Esophagus squamous epithelium (tissue), 5 donors: ENCODE measurements around the gene MTHFSD. TPM values are rescaled to one million over a fixed set of nuclear protein-coding genes. Genes with fewer than 3 reads are reported as not detected.

ENCODE experiments used
- DNase-seq: peaks from one replicate; lab custom pipeline; 2025; lab: John Stamatoyannopoulos, UW
- H3K27ac ChIP-seq, 4 donors: fragments of 200-600 bp; sonication (generic); one replicate each; pipeline ENCODE4 v1.5.1; 2016 to 2019; ENCODE audit warnings: mild to moderate bottlenecking in 1 of 4
- H3K27me3 ChIP-seq, 4 donors: fragments of 200-600 bp; sonication (generic); 1 replicate in 3 of 4; 2 replicates in 1 of 4; pipeline versions ENCODE4 v1.5.1 to v1.6.0; 2017 to 2021; ENCODE audit warnings: antibody characterized with exemption in 1 of 4
- H3K36me3 ChIP-seq, 3 donors: fragments of 200-600 bp; sonication (generic); one replicate each; pipeline ENCODE4 v1.5.1; 2016 to 2019
- H3K4me1 ChIP-seq, 3 donors: fragments of 200-600 bp; sonication (generic); one replicate each; pipeline ENCODE4 v1.5.1; 2017 to 2019
- H3K4me3 ChIP-seq, 4 donors: fragments of 200-600 bp; sonication (generic); 1 replicate in 3 of 4; 2 replicates in 1 of 4; pipeline ENCODE4 v1.5.1; 2016 to 2019; ENCODE audit warnings: mild to moderate bottlenecking in 2 of 4, moderate library complexity in 1 of 4
- H3K9me3 ChIP-seq, 3 donors: fragments of 200-600 bp; sonication (generic); one replicate each; pipeline ENCODE4 v1.5.1; 2016 to 2019
- CTCF ChIP-seq, 6 experiments: fragments of 450-650 bp in 4 of 6; fragments of 200-600 bp in 2 of 6; sonication (generic) in 2 of 6; IDR thresholded peaks; one replicate each; pipeline ENCODE4 v1.5.1; 2016 to 2019; ENCODE audit warnings: antibody characterized with exemption in 6 of 6, mild to moderate bottlenecking in 4 of 6, moderate library complexity in 4 of 6
- POLR2A ChIP-seq, 4 donors: fragments of 450-650 bp; IDR thresholded peaks; one replicate each; pipeline ENCODE4 v1.6.1; 2017; ENCODE audit warnings: antibody characterized with exemption in 4 of 4, mild to moderate bottlenecking in 4 of 4, moderate library complexity in 3 of 4
- WGBS, 2 donors: methylation state at CpG; one replicate each; pipeline ENCODE4 v1.1.5; 2018; 5-methylcytosine and 5-hydroxymethylcytosine counted together
- intact Hi-C: fragments of 100-400 bp; cut with DNase I; formaldehyde crosslinking; loops from one replicate; pipeline ENCODE4 v1.15.0; 2022
- total RNA-seq, 4 donors: library from RNA; depleted of rRNA; stranded (reverse); fragments of >200 nt; gene quantifications; one replicate each; pipeline ENCODE4 v1.1.0, GENCODE V29; 2016
- donor health status: DM: yes; HTN: yes; CAD: no.

The MTHFSD gene
- total RNA-seq, 4 donors from 2014 or later, result 10.7 to 17.7 (median 14.8) TPM

DNA sequence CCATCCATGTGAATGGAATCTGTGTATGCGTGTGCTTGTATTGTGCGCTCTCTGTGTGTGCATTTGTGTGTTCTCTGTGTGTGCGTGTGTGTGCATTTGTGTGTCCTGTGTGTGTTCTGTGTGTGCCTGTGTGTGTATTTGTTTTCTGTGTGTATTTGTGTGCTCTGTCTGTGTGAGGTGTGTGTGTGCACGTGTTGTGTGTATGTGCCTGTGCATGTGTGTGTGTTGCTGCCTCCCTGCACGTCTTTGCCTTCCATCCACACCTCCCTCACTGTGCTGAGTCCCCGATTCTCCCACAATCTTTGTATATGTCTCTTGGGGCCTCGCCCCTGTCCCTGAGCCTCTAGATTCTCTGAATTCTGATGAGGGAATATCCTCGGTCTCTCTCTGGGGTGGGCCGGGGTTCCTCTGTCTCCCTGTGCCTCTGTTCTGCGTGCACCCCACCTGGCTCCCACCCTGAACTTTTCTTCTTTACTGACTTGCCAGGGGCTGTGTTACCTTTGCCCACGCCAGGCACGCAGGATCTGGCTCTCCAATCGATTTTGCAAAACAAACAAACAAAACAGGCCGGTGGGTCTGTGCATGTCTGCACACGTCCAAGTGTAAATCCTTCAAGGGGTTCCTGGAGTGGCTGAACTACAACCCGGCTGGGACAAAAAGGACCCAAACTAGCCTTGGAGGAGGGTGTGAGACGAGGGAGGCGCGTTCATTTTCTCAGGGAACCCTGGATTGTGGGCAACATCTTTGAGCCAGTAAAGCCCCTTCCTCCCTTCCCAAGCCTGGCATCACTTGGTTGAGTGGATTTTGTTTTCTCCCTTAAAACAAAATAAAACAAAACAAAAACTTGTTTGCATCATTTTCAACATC, 52.8 kb downstream of the MTHFSD start:
- intact Hi-C loops, result no loop called here
- no peak for DNase-seq

GRCh38 chr16:86500708-86501510, 54.1 kb downstream of the MTHFSD start:
- Histone ChIP-seq H3K4me3 (peak overlapping the region in 1 of 4 donors; percentile 63), H3K27ac (peak overlapping the region; percentile 60 to 95 (median 92)), H3K36me3 (no peaks in the 10 kb centered on the region), H3K4me1 (peaks cover 4 to 52% (median 10%) of the 10 kb centered on the region in 3 donors), H3K27me3 (peaks cover 18 to 100% (median 31%) of the 10 kb centered on the region in 4 donors), H3K9me3 (no peaks in the 10 kb centered on the region)
- no peak for TF ChIP-seq POLR2A (IDR thresholded peaks at IDR 0.05)
- no peak for TF ChIP-seq CTCF (IDR thresholded peaks at IDR 0.05)
- intact Hi-C loops, result no loop called here
- no peak for DNase-seq
- 19 to 26% methylated on average over 3 to 11 of the region's 13 CpGs for WGBS, 2 donors

More for the DNA sequence above, 52.8 kb downstream of the MTHFSD start:
- TF ChIP-seq CTCF (IDR thresholded peaks at IDR 0.05) (no peak), POLR2A (IDR thresholded peaks at IDR 0.05) (no peak)
- H3K36me3 ChIP-seq, result no peaks in the 10 kb centered on the region
- 16 to 17% methylated on average over 13 to 19 of the region's 19 CpGs for WGBS, 2 donors
- peaks cover 4 to 61% (median 4%) of the 10 kb centered on the region in 3 donors for H3K4me1 ChIP-seq
- H3K4me3 ChIP-seq, result peak overlapping the region in 3 of 4 donors; percentile 1 to 64 (median 45)
- H3K9me3 ChIP-seq, result no peaks in the 10 kb centered on the region
- H3K27me3 ChIP-seq, result peaks cover 12 to 100% (median 32%) of the 10 kb centered on the region in 4 donors
- peak overlapping the region; percentile 60 to 95 (median 92) for H3K27ac ChIP-seq

DNA sequence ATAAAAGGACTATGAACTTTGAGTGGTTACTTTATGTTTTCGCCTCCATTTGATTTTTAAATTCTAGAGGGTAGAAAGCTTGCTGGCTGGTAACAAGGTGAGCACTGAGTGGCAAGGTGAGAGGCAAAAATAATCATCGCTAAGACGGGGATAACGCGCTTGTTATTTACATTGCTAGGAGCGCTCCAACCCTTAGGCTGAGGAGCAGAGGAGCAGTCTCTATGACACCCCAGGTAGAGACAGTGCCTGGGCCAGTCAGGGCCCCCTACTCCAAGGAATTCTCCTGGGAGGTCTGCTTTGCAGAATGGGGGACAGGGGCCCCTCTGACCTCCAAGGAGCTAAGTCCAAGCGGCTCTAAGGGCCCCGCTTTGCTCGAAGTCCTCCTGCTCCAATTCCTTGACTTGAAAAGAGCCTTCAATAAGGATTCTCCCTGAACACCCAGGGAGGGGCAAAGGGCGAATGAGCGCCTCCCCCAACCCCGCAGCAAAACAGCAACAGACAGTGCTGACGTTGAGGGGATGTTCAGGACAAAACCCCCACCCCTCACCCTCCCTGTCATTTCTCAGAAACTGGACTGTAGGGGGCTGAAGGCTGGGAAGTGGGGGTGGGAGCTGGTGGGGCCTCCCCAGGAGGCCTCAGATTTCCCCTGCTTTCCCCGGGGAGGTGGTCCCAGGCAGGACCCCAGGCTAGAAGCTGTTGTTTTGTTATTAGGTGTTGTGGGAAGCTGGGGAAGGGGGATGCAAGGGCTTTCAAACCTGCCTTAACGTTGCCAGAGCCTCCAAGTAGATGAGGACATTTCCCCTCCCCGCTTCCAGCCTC, 54.9 kb downstream of the MTHFSD start:
- no peak for DNase-seq
- peaks cover 4 to 44% (median 10%) of the 10 kb centered on the region in 3 donors for H3K4me1 ChIP-seq
- 18 to 19% methylated on average over 9 to 13 of the region's 16 CpGs for WGBS, 2 donors
- H3K27me3 ChIP-seq, result peaks cover 18 to 100% (median 32%) of the 10 kb centered on the region in 4 donors
- TF ChIP-seq CTCF (IDR thresholded peaks at IDR 0.05) (no peak), POLR2A (IDR thresholded peaks at IDR 0.05) (no peak)
- peak overlapping the region in 1 of 4 donors; percentile 63 for H3K4me3 ChIP-seq
- intact Hi-C loops, result no loop called here
- no peaks in the 10 kb centered on the region for H3K9me3 ChIP-seq
- H3K27ac ChIP-seq, result peak overlapping the region; percentile 60 to 95 (median 92)
- H3K36me3 ChIP-seq, result no peaks in the 10 kb centered on the region

- H3K36me3 ChIP-seq, result no peaks in the 10 kb centered on the region
- intact Hi-C loops, result no loop called here
- TF ChIP-seq CTCF (IDR thresholded peaks at IDR 0.05) (no peak), POLR2A (IDR thresholded peaks at IDR 0.05) (no peak)
- peaks cover 4 to 44% (median 10%) of the 10 kb centered on the region in 3 donors for H3K4me1 ChIP-seq
- H3K4me3 ChIP-seq, result peak overlapping the region in 3 of 4 donors; percentile 38 to 63 (median 47)
- H3K27ac ChIP-seq, result peak overlapping the region; percentile 76 to 95 (median 92)
- WGBS, 2 donors, result 21 to 26% methylated on average over 4 of the region's 4 CpGs
- DNase-seq, result no peak
- H3K27me3 ChIP-seq, result peaks cover 18 to 100% (median 36%) of the 10 kb centered on the region in 4 donors
- no peaks in the 10 kb centered on the region for H3K9me3 ChIP-seq
These were observed 55.6 kb downstream of the MTHFSD start for GRCh38 chr16:86499440-86499786.
